Right lobe of liver (tissue), 6 donors: ENCODE measurements around the gene FMNL2. TPM values are rescaled to one million over a fixed set of nuclear protein-coding genes. Genes with fewer than 3 reads are reported as not detected.

Source experiments
- ATAC-seq, 4 donors: fragments of 200-7000 bp; cut with Tn5 transposase; one replicate each; pipeline ENCODE4 v1.9.1; 2020; ENCODE audit warnings: mild to moderate bottlenecking in 4 of 4, moderate library complexity in 4 of 4
- DNase-seq, 3 donors: peaks; one replicate each; pipeline ENCODE4 v3.0.0-alpha.2; 2020
- H3K27ac ChIP-seq, 3 donors: fragments of 200-600 bp; one replicate each; pipeline ENCODE4 v1.8.0; 2022
- H3K27me3 ChIP-seq, 2 donors: fragments of 200-600 bp; one replicate each; pipeline ENCODE4 v1.8.0; 2022
- H3K36me3 ChIP-seq, 4 donors: fragments of 200-600 bp; sonication (generic) in 1 of 4; one replicate each; pipeline versions ENCODE4 v1.5.1 to v1.8.0; 2017 to 2022; ENCODE audit warnings: control low read depth in 1 of 4
- H3K4me1 ChIP-seq, 4 donors: fragments of 200-600 bp; sonication (generic) in 1 of 4; one replicate each; pipeline versions ENCODE4 v1.5.1 to v1.8.0; 2017 to 2022; ENCODE audit warnings: control low read depth in 1 of 4
- H3K4me3 ChIP-seq, 3 donors: fragments of 200-600 bp; one replicate each; pipeline ENCODE4 v1.8.0; 2022
- H3K9me3 ChIP-seq, 4 donors: fragments of 200-600 bp; sonication (generic) in 1 of 4; one replicate each; pipeline versions ENCODE4 v1.5.1 to v1.8.0; 2017 to 2022; ENCODE audit warnings: control low read depth in 1 of 4
- CTCF ChIP-seq, 4 donors: fragments of 200-600 bp in 3 of 4; fragments of 450-650 bp in 1 of 4; IDR thresholded peaks; one replicate each; pipeline versions ENCODE4 v1.5.1 to v1.8.0; 2016 to 2022; ENCODE audit warnings: antibody characterized with exemption in 4 of 4, mild to moderate bottlenecking in 2 of 4
- POLR2A ChIP-seq: fragments of 450-650 bp; IDR thresholded peaks from one replicate; pipeline ENCODE4 v1.6.1; 2017; ENCODE audit warnings: antibody characterized with exemption, mild to moderate bottlenecking
- WGBS: methylation state at CpG from one replicate; pipeline ENCODE4 v1.1.6; 2018; ENCODE audit warnings: low coverage, low lambda C conversion rate; ENCODE audit not compliant: insufficient coverage; ENCODE audit errors: missing lambda C conversion rate; 5-methylcytosine and 5-hydroxymethylcytosine counted together
- intact Hi-C, 2 donors: fragments of 100-400 bp; cut with DNase I; formaldehyde crosslinking; loops; one replicate each; pipeline versions ENCODE4 v1.11.2 to v1.14.1; 2022
- total RNA-seq, 6 experiments: library from RNA; depleted of rRNA in 2 of 6; stranded (reverse); fragments of >200 nt in 2 of 6; fragmentation: NEBNext Ultra II Directional in 3 of 6; extraction: Animal tissue kit (Norgen Biotek cat#: 25700) in 3 of 6; gene quantifications; one replicate each; pipeline versions ENCODE4 v1.1.0 to v1.2.4, GENCODE V29; 2016 to 2023
- donor health status: DM: no; HTN: yes; CAD: no.
- donor health status: DM: no; HTN: no; CAD: no.
- donor health status: DM: no; HTN: no; CAD: no.
- donor health status: DM: no; HTN: yes; CAD: no.
- donor health status: DM: no; HTN: yes; CAD: no.

Gene FMNL2
- total RNA-seq, 6 experiments from 2014 or later, result 3.5 to 12.1 (median 7.1) TPM

- intact Hi-C loops, result no loop called here
- Histone ChIP-seq H3K4me3 (no peak overlapping the region), H3K9me3 (no peaks in the 10 kb centered on the region), H3K27ac (no peak overlapping the region), H3K36me3 (no peaks in the 10 kb centered on the region), H3K27me3 (no peaks in the 10 kb centered on the region), H3K4me1 (peaks cover 0 to 7% (median 0%) of the 10 kb centered on the region in 4 donors)
- no peak for ATAC-seq
- WGBS, result 69% methylated on average over 3 of the region's 3 CpGs
- DNase-seq, result no peak
- TF ChIP-seq CTCF (IDR thresholded peaks at IDR 0.05), result no peak
- no peak for TF ChIP-seq POLR2A
Observed at GRCh38 chr2:152413228-152414030, 78.5 kb downstream of the FMNL2 start.

GRCh38 chr2:152415231-152415642, 80.3 kb downstream of the FMNL2 start:
- Histone ChIP-seq H3K4me3 (no peak overlapping the region), H3K4me1 (peaks cover 0 to 5% (median 0%) of the 10 kb centered on the region in 4 donors), H3K27me3 (no peaks in the 10 kb centered on the region), H3K36me3 (no peaks in the 10 kb centered on the region), H3K27ac (no peak overlapping the region), H3K9me3 (no peaks in the 10 kb centered on the region)
- DNase-seq (no peak), ATAC-seq (peak in 2 of 4 donors; percentile 45 to 68)
- TF ChIP-seq CTCF (IDR thresholded peaks at IDR 0.05) (no peak), POLR2A (no peak)
- intact Hi-C loops, result no loop called here
- 10% methylated on average over 1 of the region's 3 CpGs for WGBS

GRCh38 chr2:152415796-152416195, 80.8 kb downstream of the FMNL2 start:
- DNase-seq (no peak), ATAC-seq (peak in 1 of 4 donors; percentile 15)
- Histone ChIP-seq H3K27me3 (no peaks in the 10 kb centered on the region), H3K9me3 (no peaks in the 10 kb centered on the region), H3K27ac (no peak overlapping the region), H3K4me1 (no peaks in the 10 kb centered on the region), H3K36me3 (no peaks in the 10 kb centered on the region), H3K4me3 (no peak overlapping the region)
- intact Hi-C loops, result no loop called here
- no peak for TF ChIP-seq CTCF (IDR thresholded peaks at IDR 0.05)
- TF ChIP-seq POLR2A, result no peak
- WGBS, result 56% methylated on average over 3 of the region's 3 CpGs

- no peak overlapping the region for H3K4me3 ChIP-seq
- DNase-seq, result peak in 1 of 3 donors; percentile 29
Observed at GRCh38 chr2:152418688-152419087, 83.7 kb downstream of the FMNL2 start.

More at GRCh38 chr2:152418688-152419087, 83.7 kb downstream of the FMNL2 start:
- TF ChIP-seq CTCF (IDR thresholded peaks at IDR 0.05) (no peak), POLR2A (no peak)
- ATAC-seq, result peak; percentile 33 to 68 (median 49)
- Histone ChIP-seq H3K27ac (no peak overlapping the region), H3K36me3 (no peaks in the 10 kb centered on the region), H3K27me3 (no peaks in the 10 kb centered on the region), H3K4me1 (peaks cover 0 to 3% (median 0%) of the 10 kb centered on the region in 4 donors), H3K9me3 (no peaks in the 10 kb centered on the region)
- WGBS, result 39% methylated on average over 3 of the region's 3 CpGs
- intact Hi-C loops, result no loop called here
